HG03354 (cell line): Measurements from ENCODE around the gene NEU4.
"Not testable (repeated sequence)": the region's sequence is repeated elsewhere in the genome, so short reads cannot be mapped to it uniquely, and the experiment has no call there.

Source experiments
- ATAC-seq: cut with Tn5 transposase; IDR thresholded peaks from one replicate; pipeline ENCODE4 v1.9.1; 2021; ENCODE audit warnings: mild to moderate bottlenecking; ENCODE audit not compliant: unreplicated experiment, poor library complexity, severe bottlenecking

Gene NEU4

DNA sequence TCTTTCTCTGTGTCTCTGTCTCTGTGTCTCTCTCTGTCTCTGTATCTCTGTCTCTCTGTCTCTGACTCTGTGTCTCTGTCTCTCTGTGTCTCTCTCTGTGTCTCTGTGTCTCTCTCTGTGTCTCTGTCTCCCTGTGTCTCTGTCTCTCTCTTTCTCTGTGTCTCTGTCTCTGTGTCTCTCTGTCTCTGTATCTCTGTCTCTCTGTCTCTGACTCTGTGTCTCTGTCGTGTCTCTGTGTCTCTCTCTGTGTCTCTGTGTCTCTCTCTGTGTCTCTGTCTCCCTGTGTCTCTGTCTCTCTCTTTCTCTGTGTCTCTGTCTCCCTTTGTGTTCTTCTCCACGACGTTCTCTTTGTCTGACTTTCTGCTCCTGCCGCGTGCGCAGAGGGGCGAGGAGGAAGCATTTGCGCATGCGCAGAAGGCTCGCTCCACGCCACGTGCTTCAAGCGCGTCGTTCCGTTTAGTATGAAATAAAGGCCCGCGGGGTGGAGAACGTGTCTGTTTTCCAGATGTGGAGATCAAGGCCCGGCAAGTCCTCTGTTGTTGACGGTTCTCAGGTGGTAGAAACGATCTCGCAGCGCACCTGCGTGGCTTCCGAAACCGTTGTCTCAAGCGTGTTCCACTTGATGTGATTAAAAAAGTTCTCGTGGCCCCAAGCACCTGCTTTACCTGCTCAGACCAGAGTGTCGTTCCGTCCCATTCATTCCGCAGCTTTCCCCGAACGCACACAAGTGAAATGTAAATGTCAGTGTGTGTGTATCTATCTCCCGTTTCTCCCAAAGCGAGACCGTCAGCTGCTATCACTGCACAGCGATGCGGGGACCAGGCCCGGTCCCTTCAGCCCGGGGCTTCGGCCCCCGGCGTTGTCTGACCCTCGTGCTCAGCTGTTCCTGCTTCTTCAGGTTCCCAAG lies 14.8 kb downstream of the NEU4 start:
- not testable (repeated sequence) for ATAC-seq

- no peak for ATAC-seq
Measured at GRCh38 chr2:241827394-241827793, 18.4 kb downstream of the NEU4 start.

DNA sequence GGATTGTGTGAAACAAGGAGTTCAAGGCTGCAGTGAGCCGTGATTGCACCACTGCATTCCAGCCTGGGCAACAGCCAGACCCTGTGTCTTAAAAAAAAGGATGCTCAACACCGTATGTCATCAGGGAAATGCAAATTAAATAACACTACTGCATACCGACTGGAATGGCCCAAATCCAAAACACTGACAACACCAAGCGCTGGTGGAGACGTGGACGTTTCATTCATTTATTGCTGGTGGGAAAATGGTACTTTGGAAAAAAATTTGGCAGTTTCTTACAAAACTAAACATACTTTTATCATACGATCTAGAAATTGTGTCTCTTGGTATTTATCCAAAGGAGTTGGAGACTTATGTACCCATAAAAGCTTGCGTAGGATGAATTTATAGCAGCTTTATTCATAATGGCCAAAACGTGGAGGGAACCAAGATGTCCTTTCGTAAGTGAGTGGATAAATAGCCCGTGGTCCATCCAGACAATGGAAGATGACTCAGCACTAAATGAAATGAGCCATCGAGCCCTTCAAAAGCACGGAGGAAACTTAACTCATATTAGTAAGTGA lies 24.2 kb downstream of the NEU4 start:
- no peak for ATAC-seq

DNA sequence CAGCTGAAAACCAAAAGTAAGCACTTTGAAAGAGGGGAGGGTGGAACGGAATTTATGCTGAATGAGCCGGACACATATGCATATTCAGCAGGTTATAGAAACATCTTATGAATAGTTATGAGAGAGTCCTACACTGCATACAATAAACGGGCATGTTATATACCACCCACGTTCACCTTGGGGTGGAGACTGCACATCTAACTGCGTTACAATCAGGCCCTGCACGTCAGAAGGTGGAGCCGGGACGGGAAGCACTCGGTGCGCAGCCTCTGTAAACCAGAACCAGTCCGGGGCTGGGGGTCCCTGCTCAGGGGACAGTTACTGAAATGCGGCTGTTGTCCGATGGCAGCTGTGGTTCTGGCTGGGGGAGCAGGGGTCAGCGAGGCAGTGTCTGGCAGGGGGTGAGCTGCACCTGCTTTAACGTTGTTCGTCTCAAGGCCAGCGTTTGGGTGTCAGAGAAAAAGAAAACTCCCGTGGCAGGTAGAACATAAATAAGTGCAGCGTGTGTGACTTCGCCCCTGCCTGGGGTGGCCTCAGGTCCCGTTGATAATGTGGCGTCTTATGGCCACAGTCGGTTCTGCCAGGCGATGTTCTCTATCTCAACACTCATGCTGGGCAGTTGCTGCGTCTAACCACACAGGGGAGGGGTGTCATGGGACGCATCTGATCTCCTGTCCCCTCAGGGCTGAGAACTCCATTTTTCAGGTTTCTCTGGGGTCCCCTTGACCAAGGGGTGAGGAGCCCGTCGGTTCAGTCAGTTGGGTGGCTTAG lies 24.9 kb downstream of the NEU4 start:
- ATAC-seq: not testable (repeated sequence)

DNA sequence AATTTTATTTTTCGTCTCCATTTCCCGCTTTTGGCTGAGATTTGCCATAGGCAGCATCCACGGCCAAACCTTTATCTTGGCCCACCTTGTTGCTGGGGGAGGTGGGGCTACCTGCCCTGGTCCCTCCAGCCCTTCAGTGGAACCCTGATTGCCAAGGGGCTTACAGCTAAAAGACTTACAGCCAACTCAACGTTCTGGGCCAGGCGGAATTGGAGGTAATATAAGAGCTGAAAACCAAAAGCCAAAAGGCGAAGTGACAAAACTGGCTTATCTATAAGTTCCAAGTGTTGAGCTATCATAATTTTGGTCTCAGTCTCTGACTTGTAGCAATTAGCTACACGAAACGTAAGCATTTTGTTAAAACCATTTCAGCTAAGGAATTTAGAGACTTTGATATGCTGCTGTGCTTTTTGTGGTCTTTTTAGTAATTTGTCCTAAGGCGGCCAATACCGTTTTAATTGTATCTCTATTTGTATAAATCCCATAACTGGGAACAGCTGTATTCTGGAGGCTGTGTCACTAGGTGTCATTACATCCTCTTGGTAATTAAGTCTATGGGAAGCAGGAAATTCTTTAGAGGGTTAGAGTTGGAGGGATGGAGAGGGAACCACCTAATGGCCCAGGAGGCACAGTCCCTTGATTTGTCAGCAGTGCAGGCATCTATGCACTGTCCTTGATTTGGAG lies 25.7 kb downstream of the NEU4 start:
- no peak for ATAC-seq

GRCh38 chr2:241835611-241836010 lies 26.6 kb downstream of the NEU4 start:
- no peak for ATAC-seq

GRCh38 chr2:241836292-241836691 lies 27.3 kb downstream of the NEU4 start:
- no peak for ATAC-seq

DNA sequence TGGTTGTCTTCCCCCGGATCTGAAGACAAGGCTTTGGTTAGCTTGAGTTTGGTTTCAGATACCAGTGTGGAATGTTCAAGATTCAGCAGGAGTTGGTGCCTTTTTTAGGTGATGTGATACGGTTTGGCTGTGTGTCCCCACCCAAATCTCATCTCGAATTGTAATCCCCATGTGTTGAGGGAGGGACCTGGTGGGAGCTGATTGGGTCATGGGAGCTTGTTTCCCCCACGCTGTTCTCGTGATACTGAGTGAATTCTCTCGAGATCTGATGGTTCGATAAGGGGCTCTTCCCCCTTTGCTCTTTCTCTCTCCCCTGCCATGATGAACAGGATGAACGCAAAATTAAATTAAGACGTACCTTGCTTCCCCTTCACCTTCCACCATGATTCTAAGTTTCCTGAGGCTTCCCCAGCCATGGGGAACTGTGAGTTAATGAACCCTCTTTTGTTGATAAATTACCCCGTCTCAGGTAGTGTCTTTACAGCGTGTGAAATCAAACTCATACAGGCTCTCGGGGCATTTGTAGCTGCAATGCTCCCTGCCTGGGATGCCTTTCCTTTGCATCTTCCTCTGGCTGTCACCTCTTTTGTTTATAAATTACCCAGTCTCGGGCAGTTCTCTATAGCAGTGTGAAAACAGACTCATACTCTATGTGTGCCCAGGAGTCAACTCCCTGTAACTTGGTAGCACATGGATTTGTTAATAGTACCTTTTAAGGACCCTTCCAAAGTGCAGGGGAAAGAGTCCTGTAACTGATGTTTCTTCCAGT lies 28.4 kb downstream of the NEU4 start:
- no peak for ATAC-seq

DNA sequence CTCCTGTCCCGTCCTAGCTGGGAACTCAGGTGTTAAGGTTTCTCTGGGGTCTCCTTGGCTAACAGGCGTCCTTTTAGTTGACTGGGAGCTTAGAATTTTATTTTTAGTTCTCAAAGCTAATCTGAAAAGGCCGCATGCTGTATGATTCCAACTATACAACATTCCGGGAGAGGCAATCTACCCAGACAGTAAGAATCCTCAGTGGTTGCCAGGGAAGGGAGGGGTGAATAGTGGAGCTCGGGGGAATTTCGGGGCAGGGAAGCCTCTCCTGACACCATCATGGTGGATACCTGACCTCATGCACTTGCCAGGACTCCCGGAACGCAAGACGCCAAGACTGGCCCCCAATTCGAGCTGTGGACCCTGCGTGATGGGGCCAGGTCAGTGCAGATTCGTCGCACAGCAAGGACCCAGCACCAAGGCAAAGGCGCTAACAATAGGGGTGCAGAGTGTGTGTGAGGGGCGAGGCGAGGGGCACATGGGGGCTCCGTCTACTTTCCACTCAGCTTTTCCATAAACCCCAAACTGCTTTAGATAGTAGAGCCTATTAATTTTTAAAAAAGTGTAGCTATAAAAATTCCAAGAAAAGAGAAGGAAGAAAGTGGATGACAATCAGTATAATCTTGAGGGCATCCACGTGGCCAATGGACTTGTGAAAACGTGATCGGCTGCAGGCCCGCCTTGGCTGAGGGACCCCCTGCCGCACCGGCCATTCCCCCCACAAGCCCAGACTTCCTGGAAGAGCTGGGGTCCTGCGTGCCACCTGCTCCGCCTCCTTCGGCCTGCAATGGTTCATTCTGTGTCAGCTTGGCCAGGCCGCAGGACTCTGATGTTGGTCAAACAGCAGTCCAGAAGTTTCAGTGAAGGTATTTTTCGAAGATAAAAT lies 32.4 kb downstream of the NEU4 start:
- ATAC-seq: no peak

DNA sequence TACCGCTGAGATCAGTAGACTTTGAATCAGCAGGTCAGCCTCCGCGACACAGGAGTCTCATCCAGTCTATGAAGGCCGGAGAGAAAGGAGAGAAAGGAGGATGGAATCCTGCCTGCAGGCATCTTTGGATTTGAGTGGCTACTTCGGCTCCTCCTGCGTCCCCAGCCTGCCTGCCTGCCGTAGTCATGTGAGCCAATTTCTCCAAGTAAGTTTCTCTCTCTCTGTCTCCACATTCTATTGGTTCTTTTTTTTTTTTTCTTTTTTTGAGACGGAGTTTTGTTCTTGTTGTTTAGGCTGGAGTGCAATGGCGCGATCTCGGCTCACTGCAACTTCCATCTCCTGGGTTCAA lies 33.0 kb downstream of the NEU4 start:
- no peak for ATAC-seq

GRCh38 chr2:241842620-241843211 lies 33.7 kb downstream of the NEU4 start:
- peak; percentile 52 for ATAC-seq

GRCh38 chr2:241843321-241844065 lies 34.5 kb downstream of the NEU4 start:
- ATAC-seq: peak; percentile 4

DNA sequence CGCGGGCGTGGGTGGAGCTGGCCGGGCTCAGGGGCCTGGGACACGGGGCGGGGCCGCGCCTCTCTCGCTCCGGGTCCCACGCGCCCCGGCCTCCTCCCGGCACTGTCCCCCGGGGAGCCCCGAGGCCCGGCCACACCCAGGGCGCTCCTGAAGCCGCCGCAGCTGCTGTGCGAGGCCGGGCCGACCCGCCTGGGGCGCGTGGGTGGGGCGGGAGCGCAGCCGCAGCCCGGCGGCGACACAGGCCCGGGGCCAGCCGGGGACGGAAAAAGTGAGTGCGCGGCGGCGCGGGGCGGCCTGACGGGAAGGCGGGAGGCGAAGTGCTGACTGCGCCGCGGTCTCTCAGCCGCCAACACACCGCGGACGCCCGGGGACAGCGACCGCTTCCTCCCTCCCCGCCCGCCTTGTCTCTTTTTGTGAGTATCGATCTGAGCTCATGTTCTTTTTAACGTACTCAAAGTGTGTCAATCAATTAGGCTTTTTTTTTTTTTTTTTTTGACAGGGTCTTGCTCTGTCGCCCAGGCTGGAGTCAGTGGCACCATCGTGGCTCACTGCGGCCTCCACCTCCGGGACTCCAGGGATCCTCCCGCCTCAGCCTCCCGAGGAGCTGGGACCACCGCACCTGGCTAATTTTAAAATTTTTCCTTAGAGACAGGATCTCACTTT lies 35.2 kb downstream of the NEU4 start:
- peak; percentile 73 for ATAC-seq

DNA sequence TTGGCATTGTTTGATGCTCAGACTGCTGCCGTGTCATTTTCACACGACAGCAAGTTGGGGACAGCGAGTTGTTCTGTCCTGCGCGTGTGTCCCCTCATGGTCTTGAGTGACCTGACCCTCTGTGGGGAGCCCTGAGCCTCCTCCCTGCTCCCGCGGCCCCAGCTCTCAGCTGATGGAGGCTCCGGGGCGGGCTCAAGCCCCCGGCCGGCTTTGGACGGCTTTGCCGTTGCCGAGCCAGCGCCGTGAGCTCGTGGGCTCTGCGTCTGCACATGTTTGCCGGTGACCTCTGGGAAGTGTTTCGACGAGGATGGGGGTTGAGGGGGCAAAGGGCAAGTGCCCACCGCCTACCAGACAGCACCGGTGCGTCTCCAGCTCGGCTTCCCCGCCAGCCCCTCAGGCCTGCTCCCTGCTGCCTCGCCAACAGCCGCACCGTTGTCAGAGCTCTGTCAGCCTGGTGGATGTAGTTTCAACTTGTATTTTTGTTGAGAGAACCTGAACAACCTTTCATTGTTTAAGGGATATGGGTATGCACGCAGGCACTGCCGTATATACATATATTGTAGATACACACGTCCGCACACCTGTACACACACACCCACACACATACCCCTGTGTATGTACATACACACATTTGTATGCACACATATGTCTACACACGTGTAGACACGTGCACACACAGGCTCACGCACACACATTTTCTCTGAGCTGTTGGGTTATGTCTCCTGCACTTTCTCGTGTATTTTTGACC lies 36.0 kb downstream of the NEU4 start:
- ATAC-seq: no peak

DNA sequence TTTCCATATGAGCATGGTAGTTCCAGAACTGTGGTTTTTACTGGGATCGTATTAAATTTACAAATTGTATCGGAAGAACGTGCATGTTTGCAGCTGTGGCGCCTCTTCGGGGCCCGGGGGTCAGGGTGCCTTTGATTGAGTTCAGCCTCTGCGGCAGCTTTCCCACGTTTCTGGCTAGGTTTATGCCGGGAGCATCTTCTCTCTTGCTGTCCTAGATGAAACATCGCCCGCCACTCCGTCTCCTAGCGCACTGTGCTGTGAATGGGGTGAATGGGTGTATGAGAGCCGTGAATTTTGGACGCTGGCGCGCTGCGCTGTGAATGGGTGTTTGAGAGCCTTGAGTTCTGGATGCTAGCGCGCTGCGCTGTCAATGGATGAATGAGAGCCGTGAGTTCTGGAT lies 37.4 kb downstream of the NEU4 start:
- no peak for ATAC-seq
